ENCODE measurements around the gene LRP4.

LRP4 gene

DNA sequence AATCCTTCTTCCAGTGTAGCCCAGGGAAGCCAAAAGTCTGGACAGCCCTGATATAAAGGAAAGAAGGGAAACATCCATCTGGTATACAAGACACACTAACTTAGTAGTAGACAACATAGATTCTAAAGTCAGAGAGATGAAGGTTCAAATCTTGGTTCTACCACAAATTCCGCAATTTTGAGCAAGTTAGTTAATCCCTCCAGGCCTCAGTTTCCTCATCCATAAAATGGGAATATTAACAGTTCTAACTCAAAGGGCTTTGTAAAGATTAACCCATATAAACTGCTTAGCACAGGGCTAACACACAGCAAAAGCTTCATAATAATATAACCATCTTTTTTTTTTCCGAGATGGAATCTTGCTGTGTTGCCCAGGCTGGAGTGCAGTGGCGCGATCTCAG, 10.7 kb downstream of the LRP4 start:
- Histone ChIP-seq H3K9ac (ENCODE audit: low read length) (no peak overlapping the region), H3K27me3 (ENCODE audit: insufficient read depth, low read length) (no peaks in the 10 kb centered on the region), H2AFZ (ENCODE audit: low read length) (no peak overlapping the region), H3K79me2 (ENCODE audit: insufficient read depth, low read length) (no peaks in the 10 kb centered on the region), H3K4me1 (ENCODE audit: insufficient read depth, low read length, severe bottlenecking) (peaks cover 16% of the 10 kb centered on the region), H3K4me2 (ENCODE audit: low read length) (no peak overlapping the region), H3K27ac (ENCODE audit: low read depth, low read length, poor library complexity, severe bottlenecking) (no peak overlapping the region), H4K20me1 (ENCODE audit: insufficient read depth, low read length) (no peaks in the 10 kb centered on the region), H3K9me3 (ENCODE audit: low read length) (no peaks in the 10 kb centered on the region), H3K36me3 (ENCODE audit: insufficient read depth, low read length) (no peaks in the 10 kb centered on the region), H3K4me3 (ENCODE audit: low read depth, low read length, poor library complexity, severe bottlenecking) (no peak overlapping the region), H3K9me2 (ENCODE audit: low read depth, low read length) (no peaks in the 10 kb centered on the region), H3F3A (ENCODE audit: insufficient read depth, low read length) (no peaks in the 10 kb centered on the region)
- TF ChIP-seq, protein P1, sequence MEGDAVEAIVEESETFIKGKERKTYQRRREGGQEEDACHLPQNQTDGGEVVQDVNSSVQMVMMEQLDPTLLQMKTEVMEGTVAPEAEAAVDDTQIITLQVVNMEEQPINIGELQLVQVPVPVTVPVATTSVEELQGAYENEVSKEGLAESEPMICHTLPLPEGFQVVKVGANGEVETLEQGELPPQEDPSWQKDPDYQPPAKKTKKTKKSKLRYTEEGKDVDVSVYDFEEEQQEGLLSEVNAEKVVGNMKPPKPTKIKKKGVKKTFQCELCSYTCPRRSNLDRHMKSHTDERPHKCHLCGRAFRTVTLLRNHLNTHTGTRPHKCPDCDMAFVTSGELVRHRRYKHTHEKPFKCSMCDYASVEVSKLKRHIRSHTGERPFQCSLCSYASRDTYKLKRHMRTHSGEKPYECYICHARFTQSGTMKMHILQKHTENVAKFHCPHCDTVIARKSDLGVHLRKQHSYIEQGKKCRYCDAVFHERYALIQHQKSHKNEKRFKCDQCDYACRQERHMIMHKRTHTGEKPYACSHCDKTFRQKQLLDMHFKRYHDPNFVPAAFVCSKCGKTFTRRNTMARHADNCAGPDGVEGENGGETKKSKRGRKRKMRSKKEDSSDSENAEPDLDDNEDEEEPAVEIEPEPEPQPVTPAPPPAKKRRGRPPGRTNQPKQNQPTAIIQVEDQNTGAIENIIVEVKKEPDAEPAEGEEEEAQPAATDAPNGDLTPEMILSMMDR (IDR thresholded peaks at IDR 0.05; ENCODE audit: low read length): no peak
- TF ChIP-seq EZH2 (IDR thresholded peaks at IDR 0.05; ENCODE audit: borderline replicate concordance, low read length): no peak

DNA sequence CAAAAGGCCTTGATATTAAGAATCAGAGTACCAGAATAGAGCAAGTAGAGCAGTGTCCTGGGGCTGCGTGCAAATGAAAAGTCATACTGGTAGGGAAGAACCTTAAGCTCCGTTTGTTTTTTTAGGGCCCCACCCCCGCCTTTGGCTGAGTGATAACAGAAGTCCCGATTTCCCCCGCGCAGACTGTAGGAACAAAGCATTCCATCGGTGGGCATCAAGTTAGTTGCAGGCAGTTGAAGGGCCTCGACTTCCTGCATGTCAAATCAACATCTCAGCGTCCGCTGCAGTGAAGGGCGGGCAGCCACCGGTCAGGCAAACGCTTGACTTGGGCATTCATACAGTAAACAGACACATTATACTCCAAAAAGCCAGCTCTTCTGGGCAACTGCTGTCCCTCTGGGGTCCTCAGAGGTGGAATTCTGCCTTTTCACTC, 11.7 kb downstream of the LRP4 start:
- H3K27ac ChIP-seq (ENCODE audit: low read depth, low read length, poor library complexity, severe bottlenecking): no peak overlapping the region
- no peak overlapping the region for H3K4me3 ChIP-seq (ENCODE audit: low read depth, low read length, poor library complexity, severe bottlenecking)
- no peaks in the 10 kb centered on the region for H4K20me1 ChIP-seq (ENCODE audit: insufficient read depth, low read length)
- H3K9me2 ChIP-seq (ENCODE audit: low read depth, low read length): no peaks in the 10 kb centered on the region
- no peak overlapping the region for H3K4me2 ChIP-seq (ENCODE audit: low read length)
- peaks cover 16% of the 10 kb centered on the region for H3K4me1 ChIP-seq (ENCODE audit: insufficient read depth, low read length, severe bottlenecking)
- no peaks in the 10 kb centered on the region for H3K27me3 ChIP-seq (ENCODE audit: insufficient read depth, low read length)
- H3K9me3 ChIP-seq (ENCODE audit: low read length): no peaks in the 10 kb centered on the region
- no peak overlapping the region for H2AFZ ChIP-seq (ENCODE audit: low read length)
- no peaks in the 10 kb centered on the region for H3K36me3 ChIP-seq (ENCODE audit: insufficient read depth, low read length)
- H3K79me2 ChIP-seq (ENCODE audit: insufficient read depth, low read length): no peaks in the 10 kb centered on the region
- no peak overlapping the region for H3K9ac ChIP-seq (ENCODE audit: low read length)
- TF ChIP-seq, protein P1 (IDR thresholded peaks at IDR 0.05; ENCODE audit: low read length): no peak
- TF ChIP-seq EZH2 (IDR thresholded peaks at IDR 0.05; ENCODE audit: borderline replicate concordance, low read length): no peak
- no peaks in the 10 kb centered on the region for H3F3A ChIP-seq (ENCODE audit: insufficient read depth, low read length)

GRCh38 chr11:46905806-46906205, 12.5 kb downstream of the LRP4 start:
- Histone ChIP-seq H3K27ac (ENCODE audit: low read depth, low read length, poor library complexity, severe bottlenecking) (no peak overlapping the region), H3K9ac (ENCODE audit: low read length) (no peak overlapping the region), H3K9me2 (ENCODE audit: low read depth, low read length) (no peaks in the 10 kb centered on the region), H3K4me3 (ENCODE audit: low read depth, low read length, poor library complexity, severe bottlenecking) (no peak overlapping the region), H3K27me3 (ENCODE audit: insufficient read depth, low read length) (no peaks in the 10 kb centered on the region), H3K9me3 (ENCODE audit: low read length) (no peaks in the 10 kb centered on the region), H3K36me3 (ENCODE audit: insufficient read depth, low read length) (no peaks in the 10 kb centered on the region), H2AFZ (ENCODE audit: low read length) (no peak overlapping the region), H3K79me2 (ENCODE audit: insufficient read depth, low read length) (no peaks in the 10 kb centered on the region), H3F3A (ENCODE audit: insufficient read depth, low read length) (no peaks in the 10 kb centered on the region), H3K4me2 (ENCODE audit: low read length) (no peak overlapping the region), H3K4me1 (ENCODE audit: insufficient read depth, low read length, severe bottlenecking) (peaks cover 16% of the 10 kb centered on the region), H4K20me1 (ENCODE audit: insufficient read depth, low read length) (no peaks in the 10 kb centered on the region)
- TF ChIP-seq EZH2 (IDR thresholded peaks at IDR 0.05; ENCODE audit: borderline replicate concordance, low read length): no peak
- TF ChIP-seq, protein P1 (IDR thresholded peaks at IDR 0.05; ENCODE audit: low read length): no peak

Measured in OCI-LY1 (cell line).